Gastrocnemius medialis (tissue), 4 donors: ENCODE results near the gene PARD3.

ENCODE experiments used
- POLR2A ChIP-seq, 2 donors: fragments of 450-650 bp; IDR thresholded peaks; one replicate each; pipeline ENCODE4 v1.6.1; 2017; ENCODE audit warnings: antibody characterized with exemption in 2 of 2, mild to moderate bottlenecking in 2 of 2, moderate library complexity in 2 of 2
- TF ChIP-seq, protein P1 (sequence below), 5 experiments: fragments of 450-650 bp in 3 of 5; fragments of 200-600 bp in 2 of 5; sonication (generic) in 2 of 5; IDR thresholded peaks in 4 of 5; conservative IDR thresholded peaks in 1 of 5; 1 replicate in 4 of 5; 2 replicates in 1 of 5; pipeline ENCODE4 v1.5.1; 2016 to 2019; ENCODE audit warnings: antibody characterized with exemption in 5 of 5, mild to moderate bottlenecking in 3 of 5, moderate library complexity in 3 of 5

GRCh38 chr10:34224639-34225038 lies 590.5 kb downstream of the PARD3 start:
- TF ChIP-seq, protein P1, sequence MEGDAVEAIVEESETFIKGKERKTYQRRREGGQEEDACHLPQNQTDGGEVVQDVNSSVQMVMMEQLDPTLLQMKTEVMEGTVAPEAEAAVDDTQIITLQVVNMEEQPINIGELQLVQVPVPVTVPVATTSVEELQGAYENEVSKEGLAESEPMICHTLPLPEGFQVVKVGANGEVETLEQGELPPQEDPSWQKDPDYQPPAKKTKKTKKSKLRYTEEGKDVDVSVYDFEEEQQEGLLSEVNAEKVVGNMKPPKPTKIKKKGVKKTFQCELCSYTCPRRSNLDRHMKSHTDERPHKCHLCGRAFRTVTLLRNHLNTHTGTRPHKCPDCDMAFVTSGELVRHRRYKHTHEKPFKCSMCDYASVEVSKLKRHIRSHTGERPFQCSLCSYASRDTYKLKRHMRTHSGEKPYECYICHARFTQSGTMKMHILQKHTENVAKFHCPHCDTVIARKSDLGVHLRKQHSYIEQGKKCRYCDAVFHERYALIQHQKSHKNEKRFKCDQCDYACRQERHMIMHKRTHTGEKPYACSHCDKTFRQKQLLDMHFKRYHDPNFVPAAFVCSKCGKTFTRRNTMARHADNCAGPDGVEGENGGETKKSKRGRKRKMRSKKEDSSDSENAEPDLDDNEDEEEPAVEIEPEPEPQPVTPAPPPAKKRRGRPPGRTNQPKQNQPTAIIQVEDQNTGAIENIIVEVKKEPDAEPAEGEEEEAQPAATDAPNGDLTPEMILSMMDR (IDR thresholded peaks at IDR 0.05 in 4 of 5, conservative IDR thresholded peaks at IDR 0.05 in 1 of 5) = no peak
- no peak for TF ChIP-seq POLR2A (IDR thresholded peaks at IDR 0.05)
